K562 (cell line): ENCODE results near the gene HLA-DMB. TPM values are rescaled to one million over a fixed set of nuclear protein-coding genes. Genes with fewer than 3 reads are reported as not detected.

Experiments used
- CHD1 ChIP-seq: fragments of 200-600 bp; sonication (generic); IDR thresholded peaks from one replicate; pipeline ENCODE4 v1.6.1; 2012; ENCODE audit warnings: mild to moderate bottlenecking, moderate library complexity, low read length, inconsistent platforms
- ETS2 ChIP-seq: IDR thresholded peaks from 2 replicates; pipeline ENCODE4 v1.6.1; 2016; ENCODE audit warnings: borderline replicate concordance, missing genetic modification characterization, mild to moderate bottlenecking, moderate library complexity, missing compliant biosample characterization; ENCODE audit not compliant: poor library complexity, severe bottlenecking
- ETV5 ChIP-seq: sonication (generic); formaldehyde crosslinking; IDR thresholded peaks from 2 replicates; pipeline ENCODE4 v1.4.0; 2020; ENCODE audit warnings: low read depth, mild to moderate bottlenecking, missing genetic modification reagents
- GABPA ChIP-seq: fragments of 200-800 bp; sonication (Bioruptor generic); conservative IDR thresholded peaks from 2 replicates; pipeline ENCODE4 v1.6.1; 2016; ENCODE audit warnings: low read depth, missing genetic modification characterization, missing compliant biosample characterization
- GATA2 ChIP-seq: sonication (generic); formaldehyde crosslinking; IDR thresholded peaks from 2 replicates; pipeline ENCODE4 v1.4.0; 2020; ENCODE audit warnings: mild to moderate bottlenecking, missing genetic modification reagents
- KDM2B ChIP-seq: fragments of 250-450 bp; sonication (Bioruptor Pico); IDR thresholded peaks from 2 replicates; pipeline ENCODE4 v1.8.0; 2021; ENCODE audit warnings: mild to moderate bottlenecking, moderate library complexity
- NCOA1 ChIP-seq: fragments of 450-650 bp; IDR thresholded peaks from 2 replicates; pipeline ENCODE4 v1.6.1; 2016; ENCODE audit warnings: low read depth
- NFE2 ChIP-seq: IDR thresholded peaks from 2 replicates; pipeline ENCODE4 v1.6.1; 2014; ENCODE audit warnings: antibody characterized with exemption, low read depth
- NR4A1 ChIP-seq, 2 experiments: fragments of 250-450 bp in 1 of 2; fragments of 450-650 bp in 1 of 2; sonication (Bioruptor Pico) in 1 of 2; IDR thresholded peaks; 2 replicates each; pipeline versions ENCODE4 v1.4.0 to v1.6.1; 2016 to 2020; ENCODE audit warnings: mild to moderate bottlenecking in 2 of 2, missing compliant biosample characterization in 1 of 2, missing genetic modification characterization in 1 of 2, moderate library complexity in 1 of 2
- SAFB ChIP-seq: fragments of 200-400 bp; formaldehyde crosslinking; IDR thresholded peaks from 2 replicates; pipeline ENCODE4 v1.6.1; 2017; ENCODE audit warnings: low read depth, low read length, borderline replicate concordance
- SIN3A ChIP-seq, 2 experiments: fragments of 150-350 bp in 1 of 2; IDR thresholded peaks; 2 replicates each; pipeline ENCODE4 v1.6.1; 2011 to 2016; ENCODE audit warnings: borderline replicate concordance in 2 of 2, low read depth in 2 of 2, low read length in 2 of 2, mild to moderate bottlenecking in 2 of 2, moderate library complexity in 2 of 2; ENCODE audit not compliant: control insufficient read depth in 1 of 2
- TAF7 ChIP-seq: fragments of 450-650 bp; IDR thresholded peaks from 2 replicates; pipeline ENCODE4 v1.6.1; 2016; ENCODE audit warnings: missing genetic modification characterization, missing compliant biosample characterization
- TAF9B ChIP-seq: fragments of 450-650 bp; IDR thresholded peaks from 2 replicates; pipeline ENCODE4 v1.6.1; 2018; ENCODE audit warnings: mild to moderate bottlenecking; ENCODE audit not compliant: partially characterized antibody
- ZBTB8A ChIP-seq: fragments of 450-650 bp; IDR thresholded peaks from 2 replicates; pipeline ENCODE4 v1.6.1; 2018; ENCODE audit warnings: mild to moderate bottlenecking, moderate library complexity; ENCODE audit not compliant: partially characterized antibody
- ZC3H8 ChIP-seq: fragments of 450-650 bp; IDR thresholded peaks from 2 replicates; pipeline ENCODE4 v1.6.1; 2017
- ZNF140 ChIP-seq: fragments of 250-450 bp; sonication (Bioruptor Pico); IDR thresholded peaks from 2 replicates; pipeline ENCODE4 v1.8.0; 2021; ENCODE audit warnings: moderate library complexity, mild to moderate bottlenecking, inconsistent platforms
- ZSCAN29 ChIP-seq: fragments of 450-650 bp; IDR thresholded peaks from 2 replicates; pipeline ENCODE4 v1.6.1; 2017
- ZZZ3 ChIP-seq: fragments of 450-650 bp; IDR thresholded peaks from 2 replicates; pipeline ENCODE4 v1.6.1; 2016; ENCODE audit warnings: antibody characterized with exemption, mild to moderate bottlenecking, moderate library complexity
- polyA plus RNA-seq, 8 experiments: library from polyadenylated mRNA; depleted of rRNA in 4 of 8; stranded (reverse) in 5 of 8; unstranded in 3 of 8; fragments of >200 nt; fragmentation: Nextera tagmentation in 2 of 8; fragmentation: Illumina TruSeq in 1 of 8; extraction: Ambion mirVana in 2 of 8; extraction: Trizol in 1 of 8; gene quantifications; 2 replicates each; pipeline versions ENCODE4 v1.2.1 to v1.2.3, GENCODE V29; 2011 to 2014; ENCODE audit warnings: inconsistent platforms in 1 of 8, missing spikeins in 1 of 8
- total RNA-seq, 7 experiments: library from RNA; depleted of rRNA in 6 of 7; stranded (reverse); fragments of >200 nt in 6 of 7; fragmentation: Illumina TruSeq in 2 of 7; extraction: Trizol in 2 of 7; gene quantifications; 2 replicates each; pipeline versions ENCODE4 v1.2.1 to v1.2.3, GENCODE V29; 2011 to 2021; ENCODE audit warnings: low replicate concordance in 1 of 7
- TF ChIP-seq, protein P1 (sequence below): sonication (generic); formaldehyde crosslinking; IDR thresholded peaks from 2 replicates; pipeline ENCODE4 v1.8.0; 2022; ENCODE audit warnings: missing genetic modification reagents, mild to moderate bottlenecking, moderate library complexity, borderline replicate concordance
- TF ChIP-seq, protein P2 (sequence below): IDR thresholded peaks from 2 replicates; pipeline ENCODE4 v1.6.1; 2011; ENCODE audit not compliant: insufficient read length; ENCODE audit errors: extremely low read depth
- TF ChIP-seq, protein P3 (sequence below): sonication (generic); formaldehyde crosslinking; IDR thresholded peaks from 2 replicates; pipeline ENCODE4 v1.8.1; 2023; ENCODE audit warnings: missing genetic modification reagents, mild to moderate bottlenecking, borderline replicate concordance

The HLA-DMB gene
- total and polyA plus RNA-seq, 9 of the 15 experiments (the other 6 are each of a cell fraction or from before 2014, with no cell fraction given): 0.38 TPM; not detected in 8

DNA sequence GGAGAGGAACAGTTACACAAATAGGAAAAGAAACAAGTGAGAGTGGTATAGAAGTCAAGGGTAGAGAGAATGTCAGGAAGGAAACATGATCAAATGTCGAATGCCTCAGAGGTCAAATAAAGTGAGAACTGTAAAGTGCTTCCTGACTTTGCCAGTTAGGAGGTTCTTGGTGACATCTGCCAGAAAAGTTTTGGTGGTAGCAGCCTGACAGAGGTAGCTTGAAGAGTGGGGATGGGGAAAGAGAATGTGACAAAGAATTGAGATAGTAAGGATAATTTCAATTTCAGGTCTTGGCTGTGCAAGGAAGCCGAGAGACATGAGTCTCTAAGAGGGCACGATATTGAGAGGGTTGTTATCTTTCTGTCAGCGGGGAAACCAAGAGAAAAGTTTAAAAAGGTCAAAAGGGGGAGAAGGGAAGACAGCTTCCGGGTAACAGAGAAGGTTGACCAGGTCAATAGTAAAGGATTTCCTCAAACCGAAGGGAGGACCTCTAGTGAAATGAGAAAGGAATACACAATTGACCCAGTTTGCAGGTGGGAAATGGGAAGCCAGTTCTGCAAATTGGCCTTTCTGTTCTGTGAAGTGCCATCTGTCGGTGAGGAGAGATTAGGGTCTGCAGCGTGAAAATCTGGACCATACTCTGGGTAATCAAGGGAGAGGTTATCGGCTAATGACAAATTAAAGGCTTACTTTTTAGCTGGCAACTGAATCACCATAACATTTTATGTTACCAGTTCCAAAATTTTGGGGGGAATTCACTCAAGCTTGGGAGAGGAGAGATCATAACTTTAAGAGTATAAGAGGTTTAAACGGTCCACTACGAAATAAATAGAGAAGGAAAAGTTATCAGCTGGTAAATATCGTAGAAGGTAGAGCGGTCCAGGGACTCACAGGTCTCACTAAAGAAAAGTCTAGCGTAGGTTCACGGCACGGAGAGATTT is 26.6 kb upstream of the HLA-DMB start (continued):
- no peak for TF ChIP-seq GABPA (tag)
- no peak for TF ChIP-seq ETV5 (CRISPR knock-in tag)
- TF ChIP-seq, protein P1, sequence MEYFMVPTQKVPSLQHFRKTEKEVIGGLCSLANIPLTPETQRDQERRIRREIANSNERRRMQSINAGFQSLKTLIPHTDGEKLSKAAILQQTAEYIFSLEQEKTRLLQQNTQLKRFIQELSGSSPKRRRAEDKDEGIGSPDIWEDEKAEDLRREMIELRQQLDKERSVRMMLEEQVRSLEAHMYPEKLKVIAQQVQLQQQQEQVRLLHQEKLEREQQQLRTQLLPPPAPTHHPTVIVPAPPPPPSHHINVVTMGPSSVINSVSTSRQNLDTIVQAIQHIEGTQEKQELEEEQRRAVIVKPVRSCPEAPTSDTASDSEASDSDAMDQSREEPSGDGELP: no peak
- TF ChIP-seq ZC3H8: no peak
- TF ChIP-seq SIN3A (IDR thresholded peaks at IDR 0.05; ENCODE audit: borderline replicate concordance in 2 of 2, control insufficient read depth in 1 of 2, low read depth in 2 of 2, low read length in 2 of 2): no peak
- TF ChIP-seq TAF9B: no peak
- TF ChIP-seq ZBTB8A: no peak
- no peak for TF ChIP-seq NFE2
- no peak for TF ChIP-seq ZZZ3
- TF ChIP-seq TAF7: no peak
- TF ChIP-seq, protein P2, sequence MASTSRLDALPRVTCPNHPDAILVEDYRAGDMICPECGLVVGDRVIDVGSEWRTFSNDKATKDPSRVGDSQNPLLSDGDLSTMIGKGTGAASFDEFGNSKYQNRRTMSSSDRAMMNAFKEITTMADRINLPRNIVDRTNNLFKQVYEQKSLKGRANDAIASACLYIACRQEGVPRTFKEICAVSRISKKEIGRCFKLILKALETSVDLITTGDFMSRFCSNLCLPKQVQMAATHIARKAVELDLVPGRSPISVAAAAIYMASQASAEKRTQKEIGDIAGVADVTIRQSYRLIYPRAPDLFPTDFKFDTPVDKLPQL: no peak
- no peak for TF ChIP-seq KDM2B (CRISPR knock-in tag)
- no peak for TF ChIP-seq NR4A1 (CRISPR knock-in tag; IDR thresholded peaks at IDR 0.05)
- TF ChIP-seq NR4A1 (tag; IDR thresholded peaks at IDR 0.05): peak; percentile 14; the same call in 1 of the 2 replicates
- TF ChIP-seq SAFB: no peak
- no peak; the same call in 1 of the 2 replicates for TF ChIP-seq GATA2
- no peak for TF ChIP-seq NCOA1
- TF ChIP-seq CHD1: no peak
- TF ChIP-seq ETS2 (tag): no peak
- no peak for TF ChIP-seq ZSCAN29
- no peak for TF ChIP-seq ZNF140 (CRISPR knock-in tag)
- TF ChIP-seq, protein P3, sequence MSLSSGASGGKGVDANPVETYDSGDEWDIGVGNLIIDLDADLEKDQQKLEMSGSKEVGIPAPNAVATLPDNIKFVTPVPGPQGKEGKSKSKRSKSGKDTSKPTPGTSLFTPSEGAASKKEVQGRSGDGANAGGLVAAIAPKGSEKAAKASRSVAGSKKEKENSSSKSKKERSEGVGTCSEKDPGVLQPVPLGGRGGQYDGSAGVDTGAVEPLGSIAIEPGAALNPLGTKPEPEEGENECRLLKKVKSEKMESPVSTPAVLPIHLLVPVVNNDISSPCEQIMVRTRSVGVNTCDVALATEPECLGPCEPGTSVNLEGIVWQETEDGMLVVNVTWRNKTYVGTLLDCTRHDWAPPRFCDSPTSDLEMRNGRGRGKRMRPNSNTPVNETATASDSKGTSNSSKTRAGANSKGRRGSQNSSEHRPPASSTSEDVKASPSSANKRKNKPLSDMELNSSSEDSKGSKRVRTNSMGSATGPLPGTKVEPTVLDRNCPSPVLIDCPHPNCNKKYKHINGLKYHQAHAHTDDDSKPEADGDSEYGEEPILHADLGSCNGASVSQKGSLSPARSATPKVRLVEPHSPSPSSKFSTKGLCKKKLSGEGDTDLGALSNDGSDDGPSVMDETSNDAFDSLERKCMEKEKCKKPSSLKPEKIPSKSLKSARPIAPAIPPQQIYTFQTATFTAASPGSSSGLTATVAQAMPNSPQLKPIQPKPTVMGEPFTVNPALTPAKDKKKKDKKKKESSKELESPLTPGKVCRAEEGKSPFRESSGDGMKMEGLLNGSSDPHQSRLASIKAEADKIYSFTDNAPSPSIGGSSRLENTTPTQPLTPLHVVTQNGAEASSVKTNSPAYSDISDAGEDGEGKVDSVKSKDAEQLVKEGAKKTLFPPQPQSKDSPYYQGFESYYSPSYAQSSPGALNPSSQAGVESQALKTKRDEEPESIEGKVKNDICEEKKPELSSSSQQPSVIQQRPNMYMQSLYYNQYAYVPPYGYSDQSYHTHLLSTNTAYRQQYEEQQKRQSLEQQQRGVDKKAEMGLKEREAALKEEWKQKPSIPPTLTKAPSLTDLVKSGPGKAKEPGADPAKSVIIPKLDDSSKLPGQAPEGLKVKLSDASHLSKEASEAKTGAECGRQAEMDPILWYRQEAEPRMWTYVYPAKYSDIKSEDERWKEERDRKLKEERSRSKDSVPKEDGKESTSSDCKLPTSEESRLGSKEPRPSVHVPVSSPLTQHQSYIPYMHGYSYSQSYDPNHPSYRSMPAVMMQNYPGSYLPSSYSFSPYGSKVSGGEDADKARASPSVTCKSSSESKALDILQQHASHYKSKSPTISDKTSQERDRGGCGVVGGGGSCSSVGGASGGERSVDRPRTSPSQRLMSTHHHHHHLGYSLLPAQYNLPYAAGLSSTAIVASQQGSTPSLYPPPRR (CRISPR knock-in tag): no peak; the same call in 1 of the 2 replicates
